ENCODE measurements around the gene FHL3.
"Not testable (repeated sequence)": the region's sequence is repeated elsewhere in the genome, so short reads cannot be mapped to it uniquely, and the experiment has no call there.

FHL3 gene

DNA sequence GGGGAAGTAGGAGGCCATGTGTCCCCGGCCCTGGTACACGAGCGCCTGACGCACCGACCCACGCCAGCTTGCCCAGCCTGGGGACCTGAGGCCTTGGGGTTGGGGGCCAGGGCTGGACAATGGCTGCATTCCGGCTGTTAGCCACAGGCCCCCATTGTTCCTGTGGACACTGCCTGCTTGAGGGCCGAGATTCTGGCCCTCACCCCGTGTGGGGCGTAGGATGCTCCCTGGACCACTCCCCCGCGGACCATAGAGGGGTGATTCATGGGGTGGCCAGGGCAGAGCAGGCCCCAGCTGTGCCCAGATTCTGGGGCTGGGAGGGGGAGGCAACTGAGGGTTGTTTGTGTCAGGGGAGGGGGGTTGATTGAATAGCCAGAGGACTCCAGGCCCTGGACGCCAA, 29.6 kb upstream of the FHL3 start:
- no peak for DNase-seq (ENCODE audit: low spot score)

DNA sequence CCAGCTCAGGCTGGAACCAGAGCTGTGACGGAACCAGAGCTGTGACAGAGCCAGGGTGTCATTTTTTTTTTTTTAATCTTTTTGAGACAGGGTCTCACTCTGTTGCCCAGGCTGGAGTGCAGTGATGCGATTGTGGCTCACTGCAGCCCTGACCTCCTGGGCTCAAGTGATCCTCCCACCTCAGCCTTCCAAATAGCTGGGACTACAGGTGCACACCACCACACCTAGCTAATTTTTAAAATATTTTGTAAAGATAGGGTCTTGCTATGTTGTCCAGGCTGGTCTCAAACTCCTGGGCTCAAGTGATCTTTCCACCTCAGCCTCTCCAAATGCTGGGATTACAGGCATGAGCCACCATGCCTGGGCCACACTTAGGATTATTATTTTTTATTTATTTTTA, 27.7 kb upstream of the FHL3 start:
- not testable (repeated sequence) for DNase-seq (ENCODE audit: low spot score)

DNA sequence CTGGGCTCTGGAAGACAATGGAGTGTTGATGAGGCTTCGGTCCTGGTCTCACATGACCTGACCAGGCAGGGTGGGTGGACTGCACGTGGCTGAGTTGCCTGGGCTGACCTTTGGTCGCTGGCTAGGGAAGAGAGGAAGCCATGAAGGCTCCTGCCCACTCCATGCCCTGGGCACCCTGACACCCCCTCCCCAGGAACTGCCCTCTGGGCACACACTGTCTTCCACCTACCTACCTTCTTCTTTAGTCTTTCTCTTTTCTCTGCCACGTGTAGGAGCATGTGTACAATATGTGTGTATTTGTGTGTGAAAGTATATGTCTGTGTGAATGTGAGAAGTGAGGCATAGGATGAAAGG, 26.2 kb upstream of the FHL3 start:
- no peak for DNase-seq (ENCODE audit: low spot score)

DNA sequence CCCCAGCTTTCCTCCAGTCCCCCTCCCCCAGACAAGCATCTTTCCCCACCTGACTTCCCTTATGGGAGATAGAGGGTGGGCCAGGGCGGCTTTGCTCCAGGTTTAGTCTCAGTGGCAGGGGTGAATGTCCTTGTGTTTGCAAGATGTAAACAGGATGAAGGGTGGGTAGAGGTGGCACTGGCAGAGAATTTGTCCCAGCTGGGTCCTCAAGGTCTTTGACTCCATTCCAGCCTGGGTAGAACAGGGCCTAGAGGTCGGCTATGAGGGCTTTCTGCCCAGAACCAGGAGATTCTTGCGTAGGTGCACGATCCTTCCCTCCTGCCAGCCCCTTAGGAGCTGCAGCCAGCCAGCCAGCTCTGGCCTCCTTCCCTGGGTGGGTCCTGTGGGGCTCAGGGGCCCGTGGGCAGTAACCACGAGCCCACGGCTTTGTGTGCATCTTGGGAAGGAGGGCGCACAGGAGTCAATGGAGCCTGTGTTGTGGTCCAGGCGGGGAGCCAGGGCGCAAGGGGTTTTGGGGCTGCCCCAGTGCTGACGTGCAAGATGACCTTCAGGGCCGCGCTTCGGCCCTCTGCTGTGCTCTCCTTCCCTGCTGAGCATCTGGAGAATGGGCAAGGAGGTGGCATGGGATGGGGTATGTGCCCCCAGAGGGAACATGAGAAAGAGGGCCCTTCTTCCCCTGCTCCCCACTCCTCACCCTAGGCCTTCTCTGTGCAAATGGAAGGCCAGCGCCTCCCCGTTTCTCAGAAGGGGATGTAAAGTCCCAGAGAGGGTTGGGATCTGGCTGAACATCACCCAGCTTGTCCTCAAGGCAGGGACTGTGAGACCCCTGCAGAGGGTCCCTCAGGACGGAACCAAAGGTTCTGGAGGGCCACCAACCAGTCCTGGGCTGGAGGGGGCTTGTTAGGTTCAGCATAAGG, 25.5 kb upstream of the FHL3 start:
- DNase-seq (ENCODE audit: low spot score), result no peak

DNA sequence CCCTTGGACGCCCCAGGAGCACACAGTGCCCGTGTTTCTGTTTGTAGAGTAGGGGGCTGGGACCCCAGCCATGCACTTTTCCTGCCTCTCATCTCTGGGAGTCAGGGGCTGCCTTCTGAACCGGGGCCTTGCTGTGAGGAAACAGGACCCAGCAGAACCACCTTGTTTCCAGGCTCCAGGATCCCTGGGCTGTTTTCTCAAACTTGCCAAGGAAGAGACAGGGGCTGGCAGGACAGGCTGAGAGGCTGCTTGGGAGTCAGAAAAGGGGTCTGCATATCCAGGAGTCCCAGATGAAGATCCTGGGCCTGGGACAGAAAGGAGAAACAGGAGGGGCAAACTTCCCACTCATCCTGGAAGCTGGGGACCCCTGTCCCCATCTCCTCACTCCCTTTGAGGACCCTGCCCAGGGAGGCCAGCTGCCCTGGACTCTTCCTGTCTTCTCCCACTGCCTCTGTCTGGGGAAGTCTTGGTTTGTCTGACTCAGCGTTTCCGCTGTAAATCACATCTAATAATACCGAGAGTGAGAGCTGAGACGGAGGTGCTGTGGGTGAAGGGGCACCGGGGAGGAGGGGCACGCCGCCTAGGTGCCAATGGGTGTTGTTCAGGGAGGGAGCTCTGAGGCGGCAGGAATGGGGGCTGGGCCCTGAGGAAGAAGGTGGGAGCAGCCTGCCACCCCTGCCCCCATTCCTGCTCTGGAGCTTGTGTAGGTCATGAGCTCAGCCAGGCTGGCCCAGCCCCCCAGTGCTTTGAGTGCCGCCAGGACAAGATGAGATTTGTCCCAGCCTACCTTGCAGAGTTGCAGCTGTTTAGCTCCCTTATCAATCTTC, 24.6 kb upstream of the FHL3 start:
- peak; percentile 61 for DNase-seq (ENCODE audit: low spot score)

DNA sequence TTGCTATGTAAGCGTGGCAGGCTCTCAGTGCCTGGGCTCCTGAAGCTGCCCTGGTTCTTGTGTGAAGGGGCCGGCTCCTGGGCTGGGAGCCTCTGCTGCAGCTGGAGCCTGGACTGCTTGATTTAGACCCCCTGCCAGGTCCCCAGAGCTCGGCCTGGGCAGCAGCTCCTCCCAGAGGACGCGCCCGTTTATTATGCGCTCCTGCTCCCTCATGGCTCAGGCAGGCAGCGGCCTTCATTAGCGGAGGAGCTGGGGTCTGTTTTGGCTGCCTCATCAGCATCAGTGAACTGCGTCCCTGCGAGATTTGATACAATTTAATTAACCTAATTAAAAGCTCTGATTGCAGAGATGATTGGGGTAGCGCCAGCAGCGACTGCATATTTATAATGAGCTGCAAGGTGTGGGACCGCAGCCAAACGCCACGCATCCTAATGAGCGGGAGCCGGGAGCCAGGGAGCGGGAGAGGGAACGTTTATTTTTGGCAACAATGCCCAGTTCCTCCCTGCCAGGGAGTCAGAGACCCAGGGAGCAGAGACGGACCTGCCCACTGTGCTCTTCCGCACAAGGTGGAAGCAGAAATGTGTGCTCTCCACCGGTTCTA, 23.9 kb upstream of the FHL3 start:
- DNase-seq (ENCODE audit: low spot score), result no peak

DNA sequence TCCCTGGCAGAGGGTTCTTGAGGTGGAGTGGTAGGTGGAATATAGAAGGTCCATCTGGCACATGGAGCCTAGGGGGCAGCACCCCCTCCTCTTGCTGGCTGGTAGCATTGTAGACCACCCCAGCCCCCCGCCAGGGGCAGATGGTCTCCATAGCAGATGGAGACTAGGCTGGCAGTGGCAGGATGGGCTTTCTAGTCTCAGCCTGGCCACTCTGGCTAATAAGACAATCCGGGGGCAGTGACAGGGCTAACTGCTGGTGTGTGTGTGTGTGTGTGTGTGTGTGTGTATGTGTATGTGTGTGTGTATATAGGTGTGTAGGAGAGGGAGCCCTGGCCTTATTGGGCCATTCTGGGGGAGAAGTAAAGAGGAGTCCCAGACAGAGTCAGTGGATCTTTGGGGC, 23.4 kb upstream of the FHL3 start:
- no peak for DNase-seq (ENCODE audit: low spot score)

DNA sequence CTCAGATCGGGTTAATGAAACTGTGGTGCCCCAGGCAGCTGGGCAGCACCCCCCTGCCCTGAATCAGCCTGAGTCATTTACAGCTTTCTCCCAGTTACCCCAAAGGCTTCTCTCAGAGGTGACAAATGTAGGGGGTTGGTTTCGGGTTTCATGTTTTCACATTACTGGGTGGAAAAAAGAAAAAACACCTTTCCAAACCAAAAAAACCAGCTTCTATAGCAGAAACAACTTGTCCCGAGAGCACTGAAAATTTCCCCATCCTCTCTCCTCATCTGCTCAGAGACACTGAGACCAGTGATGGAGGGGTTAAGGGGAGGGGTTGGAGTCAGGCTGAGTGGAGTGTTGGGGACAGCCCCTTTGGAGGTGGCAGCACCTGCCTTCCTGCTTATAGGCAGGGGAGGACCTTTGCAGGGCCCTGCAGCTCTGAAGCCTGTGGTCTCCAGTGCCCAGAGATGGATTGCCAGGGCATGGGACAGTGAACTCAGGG, 22.8 kb upstream of the FHL3 start:
- DNase-seq (ENCODE audit: low spot score), result no peak

DNA sequence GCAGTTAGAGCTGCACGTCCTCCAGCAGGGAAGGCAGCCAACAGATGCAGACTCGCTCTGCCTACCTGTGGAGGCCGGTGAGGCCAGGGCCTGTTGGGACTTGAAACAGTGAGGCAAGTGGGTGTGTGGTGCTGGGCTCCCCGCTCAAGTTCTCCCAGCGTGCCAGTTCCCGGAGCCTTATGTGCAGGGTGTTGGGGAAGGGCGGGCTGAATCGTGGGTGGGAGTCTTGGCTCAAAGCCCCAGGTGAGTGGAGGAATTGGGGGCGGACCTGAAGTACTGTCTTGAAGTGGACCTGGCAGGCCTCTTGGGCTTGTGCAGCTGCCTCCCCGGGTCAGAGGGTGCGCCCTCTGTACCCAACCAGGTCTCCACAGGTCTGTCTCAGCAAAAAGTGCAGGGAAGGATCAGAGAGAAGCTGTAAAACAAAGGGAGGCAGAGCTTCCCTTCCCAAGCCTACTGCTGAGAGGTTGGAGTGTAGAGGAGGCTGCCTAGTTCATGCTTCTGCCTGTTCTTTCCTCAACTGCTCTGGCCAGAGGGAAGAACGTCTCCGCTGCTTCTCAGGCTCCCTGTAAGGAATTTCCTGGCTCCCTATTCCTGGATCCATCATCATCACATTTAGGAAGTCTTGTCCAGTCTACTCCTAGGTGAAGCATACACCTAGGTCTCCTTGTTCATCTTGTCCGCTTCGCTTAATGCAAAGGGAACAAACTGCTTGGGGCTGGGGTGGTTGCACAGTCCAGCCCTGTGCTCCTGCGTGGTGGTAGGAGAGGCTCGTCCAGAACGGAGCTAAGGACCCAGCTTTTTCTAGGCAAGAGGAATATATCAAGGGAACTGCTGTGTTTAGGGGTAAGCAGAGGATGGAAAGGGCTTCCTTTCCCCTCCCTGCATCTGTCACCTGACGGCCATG, 22.1 kb upstream of the FHL3 start:
- DNase-seq (ENCODE audit: low spot score), result no peak

DNA sequence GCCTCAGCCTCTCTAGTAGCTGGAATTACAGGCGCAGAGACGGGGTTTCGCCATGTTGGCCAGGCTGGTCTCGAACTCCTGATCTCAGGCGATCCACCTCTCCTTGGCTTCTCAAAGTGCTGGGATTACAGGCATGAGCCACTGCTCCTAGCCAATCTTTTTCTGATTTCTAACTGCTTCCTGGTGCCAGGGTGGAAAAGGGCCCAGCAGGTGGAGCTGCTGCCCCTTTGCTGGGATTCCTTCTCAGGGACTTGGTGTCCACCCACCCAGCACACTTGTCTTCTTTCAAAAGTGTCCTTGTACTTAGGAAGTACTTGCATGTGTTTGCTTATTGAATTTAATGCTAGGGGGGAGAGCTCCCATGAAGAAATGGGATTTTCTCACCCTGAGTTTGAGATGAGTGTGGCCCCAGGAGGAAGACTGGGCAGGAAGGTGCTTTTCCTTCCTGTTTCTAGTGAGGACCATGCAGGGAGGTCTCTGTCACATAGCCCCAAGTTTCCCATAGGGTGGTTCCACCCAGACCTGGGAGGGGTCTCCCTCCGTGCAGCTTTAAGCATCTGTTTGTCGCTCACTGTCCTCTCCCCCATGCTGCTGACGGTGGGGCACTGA, 21.4 kb upstream of the FHL3 start:
- DNase-seq (ENCODE audit: low spot score), result peak; percentile 75

DNA sequence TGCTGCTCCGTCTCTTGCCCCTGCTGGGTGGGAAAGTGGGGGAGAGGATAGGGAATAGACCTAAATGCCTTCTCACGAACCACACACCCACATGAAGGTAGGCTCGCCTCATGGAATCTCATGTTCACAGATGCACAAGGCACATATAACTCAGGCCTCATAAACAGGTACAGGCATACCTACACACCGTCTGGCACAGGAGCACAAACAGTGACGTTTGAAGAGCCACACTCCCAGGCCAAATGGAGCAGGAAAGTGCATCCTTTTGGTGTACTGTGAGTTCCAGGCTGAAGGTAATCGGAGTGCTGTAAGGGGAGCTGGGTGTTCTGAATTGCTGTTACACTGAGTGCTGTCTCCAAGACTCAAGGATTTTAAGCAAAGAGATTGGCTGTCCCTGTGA, 20.4 kb upstream of the FHL3 start:
- DNase-seq (ENCODE audit: low spot score), result no peak

DNA sequence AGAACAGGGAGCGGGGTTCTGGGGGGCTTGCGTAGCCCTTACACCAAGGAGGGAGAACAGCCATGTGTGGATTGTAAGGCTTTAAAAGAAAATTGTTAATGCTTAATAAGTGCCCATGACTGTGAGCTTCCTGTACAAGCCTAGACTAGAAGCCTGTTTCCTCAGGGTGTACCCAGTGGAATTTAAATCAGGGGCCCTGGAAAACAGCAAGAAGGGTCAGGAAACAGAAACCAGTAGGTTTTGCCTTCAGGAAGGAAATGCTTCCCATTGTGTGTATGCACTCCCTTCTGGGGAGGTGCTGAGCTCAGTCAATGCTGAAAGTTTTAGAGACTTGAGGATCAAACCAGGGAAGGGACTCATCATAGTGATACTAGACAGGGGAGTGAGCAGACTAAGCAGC, 19.9 kb upstream of the FHL3 start:
- DNase-seq (ENCODE audit: low spot score), result no peak

DNA sequence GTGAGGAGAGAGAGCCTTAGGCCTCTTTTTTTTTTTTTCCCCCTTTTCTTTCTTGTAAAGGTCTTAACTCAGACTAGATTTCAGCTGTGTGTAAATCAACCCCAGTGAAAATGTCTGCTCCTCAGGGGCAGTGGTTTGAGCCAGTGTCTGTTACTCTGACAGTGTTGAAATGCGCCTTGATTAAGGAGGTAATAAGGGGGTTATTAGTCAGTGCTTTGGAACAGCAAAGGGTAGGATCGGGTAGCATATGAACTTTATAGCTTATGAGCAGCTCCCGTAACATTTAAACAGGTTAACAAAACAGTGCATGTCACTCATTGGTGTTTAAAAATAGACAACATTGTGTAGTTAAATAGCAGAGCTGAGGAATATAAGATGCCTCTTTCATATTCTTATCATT, 17.5 kb upstream of the FHL3 start:
- no peak for DNase-seq (ENCODE audit: low spot score)

DNA sequence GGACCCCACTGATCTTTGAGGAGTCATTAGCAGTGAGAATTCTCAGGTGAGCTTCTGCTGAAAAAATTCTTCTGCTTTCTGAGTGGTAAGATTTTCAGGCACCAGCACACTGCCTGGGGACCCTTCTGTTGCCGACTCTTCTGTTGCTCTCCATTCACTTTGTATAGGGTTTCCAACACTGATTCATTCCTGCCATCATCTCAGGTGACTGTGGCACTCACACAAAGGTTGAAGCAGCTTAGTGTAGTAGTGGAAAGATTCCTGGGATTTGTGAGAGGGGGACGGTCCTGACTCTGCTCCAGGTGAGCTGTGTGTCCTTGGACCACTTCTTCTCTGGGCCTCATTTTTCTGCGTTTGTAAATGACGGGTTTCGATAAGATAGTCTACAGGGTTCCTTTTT, 16.7 kb upstream of the FHL3 start:
- DNase-seq (ENCODE audit: low spot score), result no peak

DNA sequence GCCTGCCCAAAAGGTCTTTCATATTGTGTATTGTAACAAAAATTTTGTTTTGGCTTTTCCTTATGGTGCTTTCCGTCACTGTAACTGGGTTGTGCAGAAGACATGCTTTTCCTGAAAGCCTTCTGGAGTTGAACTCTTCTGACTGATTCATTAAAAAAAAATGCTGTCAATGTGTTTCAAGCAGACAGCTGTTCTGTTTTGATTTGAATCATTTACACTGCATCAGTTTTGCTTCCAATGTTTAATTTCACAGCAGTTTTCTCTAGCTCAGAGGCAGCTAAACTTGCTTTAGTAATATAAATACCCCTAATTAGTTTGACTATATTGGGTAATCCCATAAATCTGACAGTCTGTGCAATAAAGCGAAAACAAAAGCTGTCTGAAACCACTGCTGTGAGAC, 15.1 kb upstream of the FHL3 start:
- DNase-seq (ENCODE audit: low spot score), result no peak

DNA sequence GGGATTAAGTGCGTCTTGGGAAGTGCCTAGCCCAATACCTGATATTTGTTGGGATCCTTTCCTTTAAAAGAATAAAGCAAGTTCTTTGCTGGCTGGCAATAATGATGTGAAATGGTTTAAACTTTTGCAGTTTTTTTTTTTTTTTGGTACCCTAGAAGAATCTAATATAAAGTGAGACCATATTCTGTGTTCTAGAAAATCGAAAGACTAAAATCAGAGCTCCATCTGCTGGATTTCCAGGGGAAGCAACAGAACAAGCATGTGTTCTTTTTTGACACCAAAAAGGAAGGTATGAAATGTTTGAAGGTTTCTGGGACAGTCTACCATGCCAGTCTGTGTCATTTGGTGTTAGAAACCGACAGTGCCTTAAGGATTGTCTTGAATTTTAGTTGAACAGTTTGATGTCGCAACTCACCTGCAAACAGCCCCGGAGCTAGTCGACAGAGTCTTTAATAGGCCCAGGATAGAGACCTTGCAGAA, 13.6 kb upstream of the FHL3 start:
- DNase-seq (ENCODE audit: low spot score), result peak; percentile 52

DNA sequence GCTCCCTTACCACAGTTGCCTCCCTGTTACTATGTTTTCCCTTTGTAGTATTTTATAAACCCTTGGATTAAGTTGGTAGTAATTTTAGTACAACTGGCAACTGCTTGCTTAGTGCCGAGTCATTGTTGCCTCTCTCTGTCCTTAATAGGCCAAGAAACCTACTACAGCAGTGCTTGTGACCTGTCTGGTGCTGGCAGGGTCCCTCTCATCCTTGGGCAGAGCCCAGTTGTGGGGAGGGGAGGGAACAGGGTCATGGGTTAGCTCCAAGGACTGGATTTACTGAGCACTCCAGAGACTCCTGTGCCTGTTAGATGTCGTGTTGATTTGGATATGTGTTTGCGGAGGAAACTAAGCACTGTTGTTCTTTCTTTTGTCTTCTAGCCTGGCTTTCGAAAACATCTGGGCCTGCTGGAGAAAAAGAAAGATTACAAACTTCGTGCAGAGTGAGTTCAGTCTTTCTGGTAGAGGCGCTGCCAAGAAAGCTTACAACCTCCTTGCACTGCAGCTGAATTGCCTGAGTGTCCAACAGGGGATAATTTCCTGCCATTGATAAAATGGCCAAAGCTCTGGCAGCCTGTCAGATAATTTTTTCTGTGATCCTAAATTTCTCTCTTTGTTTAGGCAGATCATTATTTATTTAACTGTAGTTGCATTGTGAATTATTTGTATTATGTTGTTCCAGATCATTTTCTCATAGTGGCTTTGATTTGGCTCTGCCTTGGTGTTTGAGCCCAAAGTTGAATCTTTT, 10.8 kb upstream of the FHL3 start:
- DNase-seq (ENCODE audit: low spot score), result no peak

DNA sequence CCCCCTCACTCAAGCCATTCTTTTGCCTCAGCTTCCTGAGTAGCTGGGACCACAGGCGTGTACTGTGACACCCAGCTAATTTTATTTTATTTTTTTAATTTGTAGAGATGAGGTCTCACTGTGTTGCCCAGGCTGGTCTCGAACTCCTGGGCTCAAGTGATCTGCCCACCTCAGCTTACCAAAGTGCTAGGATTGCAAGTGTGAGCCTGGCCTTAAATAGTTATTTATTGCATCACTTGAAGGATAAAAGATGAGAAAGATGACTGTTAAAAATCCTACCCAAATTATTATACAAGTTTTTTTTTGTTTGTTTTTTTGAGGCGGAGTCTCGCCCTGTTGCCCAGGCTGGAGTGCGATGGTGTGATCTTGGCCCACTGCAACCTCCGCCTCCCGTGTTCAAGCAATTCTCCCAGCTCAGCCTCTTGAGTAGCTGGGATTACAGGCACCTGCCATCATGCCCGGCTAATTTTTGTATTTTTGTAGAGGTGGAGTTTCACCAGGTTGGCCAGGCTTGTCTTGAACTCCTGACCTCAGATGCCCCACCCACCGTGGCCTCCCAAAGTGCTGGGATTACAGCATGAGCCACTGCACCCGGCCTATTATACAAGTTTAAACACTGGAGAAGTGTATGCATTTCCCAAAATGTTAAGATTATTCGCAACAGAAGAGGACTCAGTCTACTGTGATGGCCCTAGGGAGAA, 9.6 kb upstream of the FHL3 start:
- DNase-seq (ENCODE audit: low spot score), result no peak

DNA sequence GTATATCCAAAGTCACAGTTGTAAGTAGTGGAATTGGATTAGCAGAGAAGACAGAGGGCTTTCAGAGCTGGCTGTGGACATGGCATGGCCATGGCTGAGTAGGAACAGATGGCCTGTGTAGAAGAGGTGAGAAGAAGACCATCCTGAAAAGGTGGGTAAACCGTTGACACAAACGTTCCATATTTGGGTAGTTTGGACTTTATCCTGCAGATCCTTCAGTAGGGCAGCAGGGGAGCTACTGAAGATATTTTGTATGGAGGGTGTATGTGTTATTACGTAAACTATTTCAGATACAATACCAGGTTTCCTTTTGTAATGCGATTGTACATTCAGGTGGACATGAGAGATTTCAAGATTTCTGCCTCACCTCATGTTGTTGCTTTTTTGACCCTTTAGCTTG, 8.9 kb upstream of the FHL3 start:
- DNase-seq (ENCODE audit: low spot score), result no peak

DNA sequence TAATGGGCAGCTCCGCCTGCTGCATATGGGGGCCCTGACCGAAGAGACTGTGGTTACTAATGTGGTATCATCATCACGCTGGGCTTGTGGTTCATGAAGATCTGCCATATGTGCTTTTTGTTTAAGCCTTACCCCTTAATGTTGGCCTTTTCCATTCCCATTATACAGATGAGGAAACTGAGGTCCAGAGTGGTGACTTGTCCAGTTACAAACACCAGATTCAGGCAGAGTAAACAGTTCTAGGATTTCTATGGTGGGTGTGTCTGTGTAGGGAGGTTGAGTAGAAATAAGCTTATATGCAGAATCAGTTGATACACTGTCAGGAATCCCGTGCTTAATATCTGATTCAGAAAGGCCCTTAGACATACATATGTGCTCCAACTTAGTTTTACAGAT, 7.9 kb upstream of the FHL3 start:
- DNase-seq (ENCODE audit: low spot score), result no peak
